HG03066 (cell line): ENCODE measurements around the gene HYAL3.
"Not testable (repeated sequence)": the region's sequence is repeated elsewhere in the genome, so short reads cannot be mapped to it uniquely, and the experiment has no call there.

ENCODE experiments used
- ATAC-seq: cut with Tn5 transposase; IDR thresholded peaks from one replicate; pipeline ENCODE4 v1.9.1; 2021; ENCODE audit warnings: low read depth; ENCODE audit not compliant: unreplicated experiment

HYAL3 gene

DNA sequence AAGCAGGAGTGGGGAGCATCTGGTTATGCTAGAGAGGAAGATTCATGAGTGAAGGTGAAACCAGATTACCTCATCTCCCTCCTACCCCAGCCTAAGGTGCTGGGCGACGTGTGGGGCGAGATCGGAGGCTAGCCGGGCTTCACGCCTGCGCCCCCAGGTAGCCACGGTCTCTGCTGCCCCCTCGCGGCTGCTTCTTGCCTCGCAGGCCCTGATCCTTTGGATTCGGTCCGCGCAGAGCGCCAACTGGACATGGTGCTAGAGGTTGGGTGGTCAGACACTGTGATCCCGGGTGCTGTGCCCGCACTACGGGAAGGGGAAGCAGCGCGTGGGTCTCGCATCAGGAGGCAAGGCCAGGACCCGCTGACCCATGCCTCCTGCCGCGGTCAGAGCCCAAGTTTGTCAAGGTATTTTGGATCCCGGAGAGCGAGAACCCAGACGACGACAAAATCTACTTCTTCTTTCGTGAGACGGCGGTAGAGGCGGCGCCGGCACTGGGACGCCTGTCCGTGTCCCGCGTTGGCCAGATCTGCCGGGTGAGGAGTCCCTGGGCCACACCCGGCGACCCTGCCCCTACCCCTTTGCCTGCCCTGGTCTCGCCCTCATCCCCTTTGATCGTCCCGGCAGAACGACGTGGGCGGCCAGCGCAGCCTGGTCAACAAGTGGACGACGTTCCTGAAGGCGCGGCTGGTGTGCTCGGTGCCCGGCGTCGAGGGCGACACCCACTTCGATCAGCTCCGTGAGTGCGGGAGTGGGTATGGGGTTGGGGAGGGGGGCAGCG, 26.1 kb downstream of the HYAL3 start:
- peak; percentile 78 for ATAC-seq

- ATAC-seq: not testable (repeated sequence)
Measured at GRCh38 chr3:50272538-50272910, 26.7 kb downstream of the HYAL3 start.

- ATAC-seq: no peak
Measured at GRCh38 chr3:50271314-50271936, 27.8 kb downstream of the HYAL3 start.

- no peak for ATAC-seq
Measured at GRCh38 chr3:50270422-50271224, 28.6 kb downstream of the HYAL3 start.

GRCh38 chr3:50269977-50270413, 29.2 kb downstream of the HYAL3 start:
- no peak for ATAC-seq

GRCh38 chr3:50269460-50269859, 29.7 kb downstream of the HYAL3 start:
- ATAC-seq: no peak

- no peak for ATAC-seq
Measured at GRCh38 chr3:50268703-50269451, 30.3 kb downstream of the HYAL3 start, which contains the start of gene SEMA3B. SEMA3B (plus strand) TSS chr3:50269147; CDS start chr3:50269241, 94 bp downstream.

DNA sequence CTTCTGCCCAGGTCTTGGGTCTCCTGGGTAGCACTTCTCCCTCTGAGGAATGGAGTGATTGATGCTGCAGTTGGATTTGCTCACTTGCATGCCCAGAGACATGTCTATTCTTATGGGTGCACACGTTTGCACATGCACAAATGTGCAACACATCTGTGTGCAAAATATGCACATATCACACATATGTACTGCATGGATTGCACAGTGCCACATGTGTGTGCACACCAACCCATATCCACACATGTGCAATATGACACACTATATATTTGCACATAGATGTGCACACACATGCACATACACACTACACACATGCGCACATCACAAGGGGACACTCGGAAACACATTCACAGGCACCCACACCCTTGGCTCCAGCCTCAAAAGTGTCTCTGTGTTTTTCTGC, 30.9 kb downstream of the HYAL3 start:
- no peak for ATAC-seq

DNA sequence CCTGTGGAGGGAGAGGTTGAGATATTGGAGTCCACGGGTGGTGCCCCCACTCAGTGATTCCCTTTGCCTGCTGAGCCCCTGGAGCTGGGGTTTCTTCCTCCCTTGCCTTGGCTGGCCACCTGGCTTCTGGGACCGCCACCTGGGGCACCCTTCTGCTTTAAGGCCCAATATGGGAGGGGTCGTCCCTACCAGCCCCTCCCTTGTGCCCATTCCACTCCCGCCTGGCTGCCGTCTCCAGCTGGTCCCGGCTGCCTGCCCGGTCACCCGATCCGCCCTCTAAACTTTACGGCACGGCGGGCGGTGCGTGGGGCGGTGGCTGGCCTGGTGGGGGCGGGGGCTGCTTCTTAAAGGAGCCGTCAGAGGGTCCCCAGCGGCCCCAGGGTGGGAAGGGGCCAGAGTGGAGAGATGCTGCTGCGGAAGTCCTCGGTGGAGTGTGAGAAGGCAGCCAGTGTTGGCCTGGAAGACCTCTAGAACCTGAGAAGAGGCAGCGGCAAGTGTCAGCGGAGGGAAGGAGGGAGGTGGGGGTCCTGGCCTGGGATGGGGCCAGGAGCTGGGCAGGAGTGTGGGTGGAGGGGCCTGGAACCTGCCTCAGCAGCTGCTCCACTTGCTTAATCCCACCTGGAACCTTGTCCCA, 31.8 kb downstream of the HYAL3 start:
- no peak for ATAC-seq

DNA sequence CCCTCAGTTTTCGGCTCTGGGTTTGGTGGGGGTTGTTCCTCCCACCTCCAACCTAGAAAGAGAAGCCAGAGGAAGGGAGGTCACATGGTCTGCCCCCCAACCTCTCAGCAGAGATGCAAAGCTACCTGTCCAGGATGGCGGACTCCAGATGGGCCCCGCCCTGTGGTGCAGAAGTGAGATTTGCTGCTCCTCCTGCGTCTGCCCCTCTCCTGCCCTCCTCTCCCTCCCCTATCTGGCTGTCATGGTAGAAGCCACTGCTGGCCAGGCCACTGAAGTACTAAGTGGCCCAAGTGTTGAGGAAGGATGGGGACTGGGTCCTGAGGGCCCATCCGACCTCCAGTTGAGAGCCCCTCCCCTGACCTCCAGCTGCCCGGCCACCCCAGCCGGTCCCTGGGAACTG, 32.4 kb downstream of the HYAL3 start:
- no peak for ATAC-seq

GRCh38 chr3:50266017-50266416, 33.2 kb downstream of the HYAL3 start:
- ATAC-seq: no peak

- no peak for ATAC-seq
Measured at GRCh38 chr3:50265571-50265970, 33.6 kb downstream of the HYAL3 start.

- ATAC-seq: no peak
Measured at GRCh38 chr3:50264964-50265485, 34.2 kb downstream of the HYAL3 start.

DNA sequence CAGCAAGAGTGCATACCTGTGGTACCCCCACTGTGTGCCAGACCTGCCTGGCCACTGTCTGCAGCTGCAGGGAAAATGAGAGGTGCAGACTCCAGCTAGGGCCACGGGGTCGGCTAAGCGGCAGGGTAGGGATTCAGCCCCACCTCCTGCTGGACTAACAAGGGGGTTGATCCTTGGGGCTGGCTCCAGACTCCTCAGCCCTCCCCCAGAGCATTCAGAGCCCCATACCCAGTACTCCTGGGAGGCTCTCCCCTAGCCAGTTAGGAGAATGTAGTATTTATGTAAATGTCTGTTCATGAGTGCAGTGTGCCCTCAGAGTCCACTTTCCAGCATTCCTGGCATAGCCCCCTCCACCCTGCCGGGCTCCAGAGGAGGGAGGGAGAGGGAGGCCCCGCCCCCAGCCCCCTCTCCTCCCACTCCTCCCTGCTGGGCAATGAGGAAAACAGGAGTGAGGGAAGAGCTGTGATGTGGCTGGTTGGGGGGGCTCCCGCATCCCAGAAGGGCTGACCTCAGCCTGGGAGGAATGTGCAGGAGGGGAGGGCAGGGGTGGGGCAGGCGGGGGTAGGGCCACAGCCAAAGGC, 34.7 kb downstream of the HYAL3 start:
- no peak for ATAC-seq

- ATAC-seq: no peak
Measured at GRCh38 chr3:50263478-50264382, 35.5 kb downstream of the HYAL3 start.

- no peak for ATAC-seq
Measured at GRCh38 chr3:50262778-50263177, 36.4 kb downstream of the HYAL3 start.

DNA sequence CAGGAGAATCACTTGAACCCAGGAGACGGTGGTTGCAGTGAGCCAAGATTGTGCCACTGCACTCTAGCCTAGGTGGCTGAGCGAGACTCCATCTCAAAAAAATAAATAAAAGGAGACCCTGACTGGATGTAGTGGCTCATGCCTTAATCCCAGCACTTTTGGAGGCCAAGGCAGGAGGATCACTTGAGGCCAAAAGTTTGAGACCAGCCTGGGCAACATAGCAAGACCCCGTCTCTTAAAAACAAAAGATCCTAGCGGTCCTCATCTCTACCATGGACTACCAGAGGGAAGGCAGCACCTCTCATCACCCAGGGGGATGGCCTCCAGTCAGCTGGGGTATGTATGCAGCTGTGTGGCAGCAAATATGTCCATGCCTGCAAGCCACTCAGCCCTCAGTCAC, 37.0 kb downstream of the HYAL3 start:
- ATAC-seq: not testable (repeated sequence)

GRCh38 chr3:50261505-50261904, 37.7 kb downstream of the HYAL3 start:
- no peak for ATAC-seq
